HG03558 (cell line): ENCODE results near the gene RNF31.
A peak's percentile ranks its signal among the peaks of the same experiment; 100 is the strongest.
"Not testable (repeated sequence)": the region's sequence is repeated elsewhere in the genome, so short reads cannot be mapped to it uniquely, and the experiment has no call there.

Experiments used
- ATAC-seq: cut with Tn5 transposase; IDR thresholded peaks from one replicate; pipeline ENCODE4 v1.9.1; 2021; ENCODE audit warnings: moderate number of reproducible peaks; ENCODE audit not compliant: unreplicated experiment; ENCODE audit errors: extremely low read depth

The RNF31 gene

GRCh38 chr14:24146978-24147760, at the start of gene RNF31:
RNF31 (plus strand) TSS chr14:24147498; CDS start chr14:24147699, 201 bp downstream.
- peak; percentile 70 for ATAC-seq

- ATAC-seq: no peak
These were observed 48.9 kb upstream of the RNF31 start for GRCh38 chr14:24098229-24098926.

- ATAC-seq: no peak
These were observed 48.1 kb upstream of the RNF31 start for GRCh38 chr14:24098927-24099813.

- no peak for ATAC-seq
These were observed 46.9 kb upstream of the RNF31 start for GRCh38 chr14:24100197-24100981.

GRCh38 chr14:24100982-24101494, 46.3 kb upstream of the RNF31 start:
- no peak for ATAC-seq

- ATAC-seq: no peak
These were observed 44.8 kb upstream of the RNF31 start for GRCh38 chr14:24102357-24103048.

GRCh38 chr14:24103451-24103850, 43.8 kb upstream of the RNF31 start:
- no peak for ATAC-seq

- ATAC-seq: not testable (repeated sequence)
These were observed 41.6 kb upstream of the RNF31 start for GRCh38 chr14:24105609-24106239.

GRCh38 chr14:24106672-24107271, 40.5 kb upstream of the RNF31 start:
- no peak for ATAC-seq

GRCh38 chr14:24108336-24108874, 38.9 kb upstream of the RNF31 start:
- ATAC-seq: no peak

GRCh38 chr14:24110060-24110459, 37.2 kb upstream of the RNF31 start:
- no peak for ATAC-seq

- ATAC-seq: no peak
These were observed 36.8 kb upstream of the RNF31 start for GRCh38 chr14:24110523-24110922.

- ATAC-seq: no peak
These were observed 33.9 kb upstream of the RNF31 start for GRCh38 chr14:24113379-24113800.

- ATAC-seq: peak; percentile 13
These were observed 33.3 kb upstream of the RNF31 start for GRCh38 chr14:24113801-24114531.

- ATAC-seq: peak; percentile 75
These were observed 32.5 kb upstream of the RNF31 start, which contains the start of the genes DCAF11 and NRL for GRCh38 chr14:24114532-24115421. DCAF11 (plus strand) TSS chr14:24114777; CDS start chr14:24115595, 818 bp downstream. NRL (minus strand) TSS chr14:24114949; CDS start chr14:24082848, 32,101 bp downstream.
